Measurements from ENCODE around the gene CAGE1.

Gene CAGE1

GRCh38 chr6:7311917-7312615 is 77.5 kb downstream of the CAGE1 start:
- DNase-seq (ENCODE audit: low read depth in 2 of 3, low spot score in 1 of 3) = no peak

- DNase-seq (ENCODE audit: low read depth in 2 of 3, low spot score in 1 of 3) = no peak
Observed at GRCh38 chr6:7311176-7311575, 78.4 kb downstream of the CAGE1 start.

GRCh38 chr6:7309050-7309449 is 80.5 kb downstream of the CAGE1 start:
- DNase-seq (ENCODE audit: low read depth in 2 of 3, low spot score in 1 of 3) = no peak

- no peak for DNase-seq (ENCODE audit: low read depth in 2 of 3, low spot score in 1 of 3)
Observed at GRCh38 chr6:7307533-7307932, 82.0 kb downstream of the CAGE1 start.

GRCh38 chr6:7304821-7305220 is 84.7 kb downstream of the CAGE1 start:
- DNase-seq (ENCODE audit: low read depth in 2 of 3, low spot score in 1 of 3) = no peak

- no peak for DNase-seq (ENCODE audit: low read depth in 2 of 3, low spot score in 1 of 3)
Observed at GRCh38 chr6:7301702-7302101, 87.8 kb downstream of the CAGE1 start.

GRCh38 chr6:7300926-7301325 is 88.6 kb downstream of the CAGE1 start:
- no peak for DNase-seq (ENCODE audit: low read depth in 2 of 3, low spot score in 1 of 3)

- no peak for DNase-seq (ENCODE audit: low read depth in 2 of 3, low spot score in 1 of 3)
Observed at GRCh38 chr6:7298113-7298512, 91.4 kb downstream of the CAGE1 start.

GRCh38 chr6:7296602-7297001 is 92.9 kb downstream of the CAGE1 start:
- DNase-seq (ENCODE audit: low read depth in 2 of 3, low spot score in 1 of 3) = no peak

GRCh38 chr6:7295916-7296315 is 93.6 kb downstream of the CAGE1 start:
- DNase-seq (ENCODE audit: low read depth in 2 of 3, low spot score in 1 of 3) = no peak

- no peak for DNase-seq (ENCODE audit: low read depth in 2 of 3, low spot score in 1 of 3)
Observed at GRCh38 chr6:7292596-7293255, 96.8 kb downstream of the CAGE1 start.

- DNase-seq (ENCODE audit: low read depth in 2 of 3, low spot score in 1 of 3) = no peak
Observed at GRCh38 chr6:7290079-7290478, 99.5 kb downstream of the CAGE1 start.

GRCh38 chr6:7285416-7285815 is 104.1 kb downstream of the CAGE1 start:
- DNase-seq (ENCODE audit: low read depth in 2 of 3, low spot score in 1 of 3) = no peak

- DNase-seq (ENCODE audit: low read depth in 2 of 3, low spot score in 1 of 3) = no peak
Observed at GRCh38 chr6:7283676-7284075, 105.9 kb downstream of the CAGE1 start.

GRCh38 chr6:7282097-7282906 is 107.2 kb downstream of the CAGE1 start:
- no peak for DNase-seq (ENCODE audit: low read depth in 2 of 3, low spot score in 1 of 3)
